SK-N-SH treated with all-trans-retinoic acid at 6 μM for 48 hours (cell line): ENCODE results near the gene OLFML2B.

Source experiments
- ESRRG ChIP-seq: fragments of 250-450 bp; sonication (Bioruptor Pico); IDR thresholded peaks from 2 replicates; pipeline ENCODE4 v1.6.1; 2021; ENCODE audit warnings: mild to moderate bottlenecking
- RARB ChIP-seq: fragments of 250-450 bp; sonication (Bioruptor Pico); IDR thresholded peaks from 2 replicates; pipeline ENCODE4 v1.8.0; 2021; ENCODE audit warnings: mild to moderate bottlenecking, moderate library complexity
- ZNF70 ChIP-seq: fragments of 450-650 bp; formaldehyde crosslinking; IDR thresholded peaks from 2 replicates; pipeline ENCODE4 v1.5.0; 2020; ENCODE audit warnings: mild to moderate bottlenecking, moderate library complexity
- TF ChIP-seq, protein P1 (sequence below): fragments of 250-450 bp; sonication (Bioruptor Pico); IDR thresholded peaks from 2 replicates; pipeline ENCODE4 v1.8.0; 2020; ENCODE audit warnings: mild to moderate bottlenecking, moderate library complexity, borderline replicate concordance

DNA sequence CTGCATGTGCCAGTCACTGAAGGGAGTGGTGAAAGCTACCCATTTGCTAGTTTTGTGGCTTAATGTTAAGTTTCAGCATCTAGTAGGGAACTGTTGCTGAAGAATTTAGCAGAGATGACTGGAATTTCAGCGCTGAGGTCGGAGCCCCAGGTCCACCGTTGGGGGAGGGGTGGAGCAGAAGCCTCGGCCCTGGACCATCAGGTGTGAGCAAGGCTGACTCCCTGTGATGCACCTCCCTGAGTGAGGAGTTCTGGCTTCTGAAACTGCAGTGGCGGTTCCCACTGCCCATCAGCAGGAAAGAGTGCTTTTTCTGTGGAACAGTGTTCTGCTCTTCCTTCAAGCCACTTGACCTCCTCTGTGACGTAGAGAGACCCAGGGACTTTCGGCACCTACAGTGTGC, 47.2 kb upstream of the OLFML2B start:
- no peak for TF ChIP-seq RARB (CRISPR knock-in tag)
- no peak for TF ChIP-seq ZNF70 (CRISPR knock-in tag)
- no peak for TF ChIP-seq ESRRG
- TF ChIP-seq, protein P1, sequence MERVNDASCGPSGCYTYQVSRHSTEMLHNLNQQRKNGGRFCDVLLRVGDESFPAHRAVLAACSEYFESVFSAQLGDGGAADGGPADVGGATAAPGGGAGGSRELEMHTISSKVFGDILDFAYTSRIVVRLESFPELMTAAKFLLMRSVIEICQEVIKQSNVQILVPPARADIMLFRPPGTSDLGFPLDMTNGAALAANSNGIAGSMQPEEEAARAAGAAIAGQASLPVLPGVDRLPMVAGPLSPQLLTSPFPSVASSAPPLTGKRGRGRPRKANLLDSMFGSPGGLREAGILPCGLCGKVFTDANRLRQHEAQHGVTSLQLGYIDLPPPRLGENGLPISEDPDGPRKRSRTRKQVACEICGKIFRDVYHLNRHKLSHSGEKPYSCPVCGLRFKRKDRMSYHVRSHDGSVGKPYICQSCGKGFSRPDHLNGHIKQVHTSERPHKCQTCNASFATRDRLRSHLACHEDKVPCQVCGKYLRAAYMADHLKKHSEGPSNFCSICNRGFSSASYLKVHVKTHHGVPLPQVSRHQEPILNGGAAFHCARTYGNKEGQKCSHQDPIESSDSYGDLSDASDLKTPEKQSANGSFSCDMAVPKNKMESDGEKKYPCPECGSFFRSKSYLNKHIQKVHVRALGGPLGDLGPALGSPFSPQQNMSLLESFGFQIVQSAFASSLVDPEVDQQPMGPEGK (CRISPR knock-in tag), result no peak
